ENCODE measurements around the gene COIL.
"Not testable (repeated sequence)": the region's sequence is repeated elsewhere in the genome, so short reads cannot be mapped to it uniquely, and the experiment has no call there.

Gene COIL

GRCh38 chr17:56960596-56961538 is at the start of gene COIL:
COIL (minus strand) TSS chr17:56961050; CDS start chr17:56961019, 31 bp downstream.
- peak; percentile 95 to 96 for DNase-seq

- no peak for DNase-seq
These were observed 49.6 kb upstream of the COIL start for GRCh38 chr17:57010487-57010886.

GRCh38 chr17:57009737-57010445 is 49.0 kb upstream of the COIL start:
- peak; percentile 58 to 62 for DNase-seq

- DNase-seq: no peak
These were observed 48.1 kb upstream of the COIL start for GRCh38 chr17:57008958-57009357.

GRCh38 chr17:57006040-57006439 is 45.2 kb upstream of the COIL start:
- no peak for DNase-seq

- DNase-seq: no peak
These were observed 44.2 kb upstream of the COIL start for GRCh38 chr17:57004944-57005579.

GRCh38 chr17:57002904-57003303 is 42.1 kb upstream of the COIL start:
- no peak for DNase-seq

GRCh38 chr17:57001541-57001940 is 40.7 kb upstream of the COIL start:
- no peak for DNase-seq

GRCh38 chr17:56997313-56997712 is 36.5 kb upstream of the COIL start:
- no peak for DNase-seq

- no peak for DNase-seq
These were observed 34.9 kb upstream of the COIL start for GRCh38 chr17:56995766-56996165.

- DNase-seq: no peak
These were observed 33.4 kb upstream of the COIL start for GRCh38 chr17:56994009-56994792.

- no peak for DNase-seq
These were observed 31.5 kb upstream of the COIL start for GRCh38 chr17:56992364-56992763.

GRCh38 chr17:56988901-56989572 is 28.2 kb upstream of the COIL start:
- DNase-seq: no peak

GRCh38 chr17:56987283-56987834 is 26.5 kb upstream of the COIL start:
- no peak for DNase-seq

- no peak for DNase-seq
These were observed 24.7 kb upstream of the COIL start for GRCh38 chr17:56985371-56986162.

GRCh38 chr17:56983366-56983765 is 22.5 kb upstream of the COIL start:
- no peak for DNase-seq

- no peak for DNase-seq
These were observed 21.5 kb upstream of the COIL start for GRCh38 chr17:56982312-56982711.

GRCh38 chr17:56980526-56980925 is 19.7 kb upstream of the COIL start:
- DNase-seq: not testable (repeated sequence)

- no peak for DNase-seq
These were observed 18.2 kb upstream of the COIL start for GRCh38 chr17:56979091-56979480.

GRCh38 chr17:56978441-56979090 is 17.7 kb upstream of the COIL start:
- DNase-seq: no peak
